CD4-positive, CD25-positive, alpha-beta regulatory T cell (primary cell): Measurements from ENCODE around the gene INPP4B. TPM values are rescaled to one million over a fixed set of nuclear protein-coding genes. Genes with fewer than 3 reads are reported as not detected.

ENCODE experiments used
- ATAC-seq, 2 donors: fragments of 150-1000 bp; cut with Tn5 transposase; one replicate each; pipeline ENCODE4 v1.10.0; 2021; ENCODE audit warnings: low read depth in 2 of 2, moderate number of reproducible peaks in 2 of 2, moderate library complexity in 1 of 2
- DNase-seq, 3 donors: peaks; one replicate each; pipeline versions ENCODE4 v3.0.0 to v3.0.0-alpha.2; 2012 to 2022; ENCODE audit warnings: mixed read lengths in 1 of 3
- H3K27ac ChIP-seq: one replicate; pipeline ENCODE4 v1.7.0; 2013; ENCODE audit warnings: mild to moderate bottlenecking, low read length; ENCODE audit not compliant: insufficient read depth, poor library complexity, severe bottlenecking
- H3K27me3 ChIP-seq: one replicate; pipeline ENCODE4 v1.7.0; 2013; ENCODE audit warnings: low read length; ENCODE audit not compliant: control insufficient read depth, insufficient read depth
- H3K36me3 ChIP-seq: one replicate; pipeline ENCODE4 v1.7.0; 2013; ENCODE audit warnings: mild to moderate bottlenecking, low read length, moderate library complexity; ENCODE audit not compliant: control insufficient read depth, insufficient read depth
- H3K4me1 ChIP-seq: 2 replicates; pipeline ENCODE4 v1.7.0; 2013; ENCODE audit warnings: mild to moderate bottlenecking, low read length; ENCODE audit not compliant: insufficient read depth, control insufficient read depth, poor library complexity, severe bottlenecking
- H3K4me3 ChIP-seq: one replicate; pipeline ENCODE4 v1.7.0; 2013; ENCODE audit warnings: low read depth, mild to moderate bottlenecking, low read length, moderate library complexity
- H3K9me3 ChIP-seq, 2 experiments: 1 replicate in 1 of 2; 2 replicates in 1 of 2; pipeline ENCODE4 v1.7.0; 2013; ENCODE audit warnings: low read length in 2 of 2, mild to moderate bottlenecking in 1 of 2, moderate library complexity in 1 of 2; ENCODE audit not compliant: control insufficient read depth in 2 of 2
- H3K27ac Mint-ChIP-seq, 3 donors: one replicate each; pipeline ENCODE4 v1.8.0; 2020 to 2022; ENCODE audit warnings: mild to moderate bottlenecking in 3 of 3, mixed read lengths in 3 of 3, moderate library complexity in 2 of 3
- H3K27me3 Mint-ChIP-seq: one replicate; pipeline ENCODE4 v1.8.0; 2022; ENCODE audit warnings: mild to moderate bottlenecking, mixed read lengths
- H3K36me3 Mint-ChIP-seq: one replicate; pipeline ENCODE4 v1.8.0; 2020; ENCODE audit warnings: mixed read lengths
- H3K4me1 Mint-ChIP-seq, 4 donors: one replicate each; pipeline ENCODE4 v1.8.0; 2020 to 2022; ENCODE audit warnings: mixed read lengths in 4 of 4, mild to moderate bottlenecking in 1 of 4
- H3K4me3 Mint-ChIP-seq, 4 donors: one replicate each; pipeline ENCODE4 v1.8.0; 2020 to 2022; ENCODE audit warnings: mild to moderate bottlenecking in 4 of 4, mixed read lengths in 4 of 4, moderate library complexity in 3 of 4
- H3K9me3 Mint-ChIP-seq, 7 donors: one replicate each; pipeline ENCODE4 v1.8.0; 2020 to 2022; ENCODE audit warnings: mixed read lengths in 7 of 7, mild to moderate bottlenecking in 3 of 7, moderate library complexity in 2 of 7
- polyA plus RNA-seq, 4 donors: library from polyadenylated mRNA; unstranded; fragments of 300-500 nt; fragmentation: Illumina TruSeq; gene quantifications; one replicate each; pipeline ENCODE4 v1.2.3, GENCODE V29; 2021
- total RNA-seq: library from RNA; stranded (reverse); gene quantifications from one replicate; pipeline ENCODE4 v1.2.3, GENCODE V29; 2022

INPP4B gene
- total and polyA plus RNA-seq, 5 donors from 2014 or later, result 37.6 to 89.4 (median 44.6) TPM

DNA sequence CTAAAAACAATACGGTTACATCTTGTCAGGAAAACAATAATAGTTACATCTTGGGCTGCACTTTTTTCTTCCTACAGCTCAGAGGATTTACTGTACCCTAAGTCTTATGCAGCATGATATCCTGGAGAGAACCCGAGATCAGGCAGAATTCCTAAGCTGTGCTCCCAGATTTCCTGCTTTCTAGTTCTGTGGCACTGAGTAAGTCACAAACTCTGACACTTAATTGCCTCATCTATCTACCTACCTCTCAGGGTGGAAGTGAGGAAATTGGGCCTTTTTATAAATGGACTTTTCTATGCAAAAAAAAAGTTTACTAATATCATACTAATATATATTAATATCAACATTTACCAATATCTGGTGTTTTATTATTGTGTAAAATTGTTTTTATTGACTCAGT is 438.5 kb downstream of the INPP4B start:
- H3K27me3 Mint-ChIP-seq, result no peaks in the 10 kb centered on the region
- no peaks in the 10 kb centered on the region for H3K9me3 ChIP-seq
- DNase-seq (no peak), ATAC-seq (no peak)
- peaks cover 4% of the 10 kb centered on the region for H3K36me3 Mint-ChIP-seq
- no peaks in the 10 kb centered on the region for H3K36me3 ChIP-seq
- H3K4me1 ChIP-seq, result peaks cover 49% of the 10 kb centered on the region
- peak overlapping the region; percentile 79 for H3K27ac ChIP-seq
- H3K4me3 ChIP-seq, result peak overlapping the region; percentile 93
- peaks cover 24 to 58% (median 32%) of the 10 kb centered on the region in 4 donors for H3K4me1 Mint-ChIP-seq
- peak overlapping the region; percentile 94 to 99 (median 95) for H3K27ac Mint-ChIP-seq
- peak overlapping the region; percentile 89 to 98 (median 96) for H3K4me3 Mint-ChIP-seq
- H3K27me3 ChIP-seq, result no peaks in the 10 kb centered on the region
- no peaks in the 10 kb centered on the region for H3K9me3 Mint-ChIP-seq

DNA sequence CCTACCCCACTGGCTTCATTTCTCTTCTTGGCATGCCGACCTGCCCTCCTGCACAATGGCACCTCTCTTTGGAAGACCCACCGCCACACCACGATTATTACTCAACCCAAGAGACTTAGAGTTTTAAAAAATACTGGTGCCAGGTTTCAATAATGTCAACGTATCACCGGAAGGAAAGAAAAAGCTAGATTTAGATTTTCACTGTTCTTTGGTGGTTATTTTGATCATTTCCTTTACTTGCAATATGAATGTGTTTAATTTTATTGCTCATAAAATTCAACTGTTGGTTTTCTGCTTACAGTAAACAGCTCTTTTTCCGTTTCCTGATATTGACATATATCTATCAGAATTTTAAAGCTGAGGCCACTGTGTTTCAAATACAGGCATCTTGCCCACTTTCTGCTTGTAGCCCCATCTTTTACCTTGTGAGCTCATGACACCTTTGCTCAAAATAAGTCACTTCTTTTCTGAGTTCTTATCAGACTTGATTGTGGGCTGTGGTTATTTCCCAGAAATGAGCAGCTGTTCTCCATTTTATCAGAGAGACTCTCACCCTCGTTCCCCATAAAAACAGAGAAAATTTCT is 439.1 kb downstream of the INPP4B start:
- Histone ChIP-seq H3K27ac (peak overlapping the region; percentile 79), H3K36me3 (no peaks in the 10 kb centered on the region), H3K4me3 (peak overlapping the region; percentile 93), H3K27me3 (no peaks in the 10 kb centered on the region), H3K9me3 (no peaks in the 10 kb centered on the region), H3K4me1 (peaks cover 55% of the 10 kb centered on the region)
- no peaks in the 10 kb centered on the region for H3K27me3 Mint-ChIP-seq
- H3K4me1 Mint-ChIP-seq, result peaks cover 24 to 60% (median 36%) of the 10 kb centered on the region in 4 donors
- no peaks in the 10 kb centered on the region for H3K9me3 Mint-ChIP-seq
- peak in 2 of 3 donors; percentile 46 to 72 for DNase-seq
- peak overlapping the region; percentile 94 to 99 (median 95) for H3K27ac Mint-ChIP-seq
- H3K4me3 Mint-ChIP-seq, result peak overlapping the region; percentile 89 to 98 (median 96)
- H3K36me3 Mint-ChIP-seq, result peaks cover 10% of the 10 kb centered on the region
- ATAC-seq, result peak; percentile 58 to 64

DNA sequence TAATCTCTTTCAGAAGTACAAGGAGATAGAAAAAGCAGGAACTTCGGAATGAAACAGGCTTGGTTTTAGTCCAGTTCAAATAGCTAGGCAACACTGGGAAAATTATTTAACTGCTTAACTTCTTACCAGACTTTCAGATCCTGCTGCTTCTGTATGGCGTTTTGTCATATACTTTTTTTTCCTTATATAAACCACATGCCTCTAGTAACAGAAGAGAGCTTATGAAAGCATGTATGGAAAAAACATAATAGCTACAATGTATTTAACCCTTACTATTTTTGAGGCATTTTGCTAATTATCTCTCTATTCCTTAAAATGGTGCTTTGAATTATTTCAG is 439.6 kb downstream of the INPP4B start:
- peak overlapping the region; percentile 94 to 99 (median 95) for H3K27ac Mint-ChIP-seq
- no peaks in the 10 kb centered on the region for H3K9me3 Mint-ChIP-seq
- H3K4me3 Mint-ChIP-seq, result peak overlapping the region; percentile 89 to 98 (median 96)
- H3K27me3 Mint-ChIP-seq, result no peaks in the 10 kb centered on the region
- Histone ChIP-seq H3K36me3 (no peaks in the 10 kb centered on the region), H3K9me3 (no peaks in the 10 kb centered on the region), H3K27ac (peak overlapping the region; percentile 79), H3K4me3 (peak overlapping the region; percentile 93), H3K27me3 (no peaks in the 10 kb centered on the region), H3K4me1 (peaks cover 60% of the 10 kb centered on the region)
- peaks cover 14% of the 10 kb centered on the region for H3K36me3 Mint-ChIP-seq
- ATAC-seq (no peak), DNase-seq (peak in 1 of 3 donors; percentile 13)
- peaks cover 24 to 60% (median 38%) of the 10 kb centered on the region in 4 donors for H3K4me1 Mint-ChIP-seq

GRCh38 chr4:142405695-142406498 is 440.2 kb downstream of the INPP4B start:
- Mint-ChIP-seq H3K27ac (peak overlapping the region; percentile 94 to 99 (median 95)), H3K4me3 (peak overlapping the region; percentile 89 to 98 (median 96)), H3K36me3 (peaks cover 17% of the 10 kb centered on the region), H3K27me3 (no peaks in the 10 kb centered on the region), H3K9me3 (no peaks in the 10 kb centered on the region), H3K4me1 (peaks cover 24 to 62% (median 40%) of the 10 kb centered on the region in 4 donors)
- DNase-seq, result peak in 1 of 3 donors; percentile 21
- no peaks in the 10 kb centered on the region for H3K36me3 ChIP-seq
- no peaks in the 10 kb centered on the region for H3K27me3 ChIP-seq
- peak overlapping the region; percentile 93 for H3K4me3 ChIP-seq
- no peak for ATAC-seq
- H3K27ac ChIP-seq, result peak overlapping the region; percentile 79
- no peaks in the 10 kb centered on the region for H3K9me3 ChIP-seq
- H3K4me1 ChIP-seq, result peaks cover 66% of the 10 kb centered on the region

DNA sequence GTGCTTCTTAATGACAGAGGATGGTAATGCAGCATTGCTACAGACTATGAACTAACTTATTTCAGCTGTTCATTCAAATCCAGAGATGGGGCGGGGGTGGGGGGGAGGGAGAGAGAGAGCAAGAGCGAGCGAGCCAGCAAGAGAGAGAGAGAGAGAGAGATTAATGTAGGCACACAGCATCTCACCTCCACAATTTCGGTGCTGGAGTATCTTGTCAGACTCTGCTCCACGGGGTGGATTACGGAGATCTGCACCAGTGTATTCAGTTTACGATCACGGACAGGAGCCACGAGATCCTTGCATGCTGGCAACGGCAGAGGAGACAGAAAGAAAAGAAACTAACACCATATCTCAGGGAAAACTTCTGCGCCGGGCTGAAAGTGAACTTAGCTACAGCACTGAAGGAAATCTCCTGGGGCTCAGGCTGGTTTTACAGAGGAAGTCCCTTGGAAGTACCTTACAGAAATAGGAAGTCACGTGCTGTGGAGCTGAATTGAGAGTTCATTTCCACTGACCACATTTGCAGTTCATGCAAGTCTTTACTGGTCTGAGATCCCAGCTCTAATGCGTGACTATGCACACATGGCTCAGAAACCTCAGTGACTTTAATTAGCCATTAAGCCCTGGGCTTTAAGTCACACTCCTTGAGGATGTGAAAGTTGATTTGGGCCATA is 440.9 kb downstream of the INPP4B start:
- H3K4me1 ChIP-seq, result peaks cover 73% of the 10 kb centered on the region
- H3K27ac ChIP-seq, result peak overlapping the region; percentile 79
- no peaks in the 10 kb centered on the region for H3K9me3 ChIP-seq
- H3K4me3 Mint-ChIP-seq, result peak overlapping the region; percentile 89 to 98 (median 96)
- H3K4me1 Mint-ChIP-seq, result peaks cover 28 to 67% (median 48%) of the 10 kb centered on the region in 4 donors
- H3K27me3 ChIP-seq, result no peaks in the 10 kb centered on the region
- H3K27me3 Mint-ChIP-seq, result no peaks in the 10 kb centered on the region
- no peaks in the 10 kb centered on the region for H3K9me3 Mint-ChIP-seq
- H3K4me3 ChIP-seq, result peak overlapping the region; percentile 93
- peaks cover 23% of the 10 kb centered on the region for H3K36me3 Mint-ChIP-seq
- no peaks in the 10 kb centered on the region for H3K36me3 ChIP-seq
- peak overlapping the region; percentile 94 to 99 (median 95) for H3K27ac Mint-ChIP-seq
- ATAC-seq (peak; percentile 46 to 48), DNase-seq (peak; percentile 35 to 80 (median 58))

GRCh38 chr4:142404191-142404611 is 441.9 kb downstream of the INPP4B start:
- Histone ChIP-seq H3K4me3 (peak overlapping the region; percentile 93), H3K4me1 (peaks cover 83% of the 10 kb centered on the region)
- peak overlapping the region; percentile 89 to 98 (median 96) for H3K4me3 Mint-ChIP-seq

GRCh38 chr4:142402900-142403299 is 443.2 kb downstream of the INPP4B start:
- ATAC-seq (no peak), DNase-seq (peak in 1 of 3 donors; percentile 52)
- peak overlapping the region; percentile 84 to 97 (median 91) for H3K4me3 Mint-ChIP-seq
- H3K36me3 Mint-ChIP-seq, result peaks cover 34% of the 10 kb centered on the region
- Histone ChIP-seq H3K36me3 (no peaks in the 10 kb centered on the region), H3K9me3 (no peaks in the 10 kb centered on the region), H3K4me1 (peaks cover 79% of the 10 kb centered on the region), H3K27ac (peak overlapping the region; percentile 79), H3K4me3 (peak overlapping the region; percentile 93), H3K27me3 (no peaks in the 10 kb centered on the region)
- H3K27ac Mint-ChIP-seq, result peak overlapping the region; percentile 73 to 96 (median 92)
- H3K4me1 Mint-ChIP-seq, result peaks cover 38 to 71% (median 58%) of the 10 kb centered on the region in 4 donors
- peaks cover 0 to 2% (median 0%) of the 10 kb centered on the region in 7 donors for H3K9me3 Mint-ChIP-seq
- H3K27me3 Mint-ChIP-seq, result no peaks in the 10 kb centered on the region

More at GRCh38 chr4:142404191-142404611, 441.9 kb downstream of the INPP4B start:
- no peaks in the 10 kb centered on the region for H3K27me3 ChIP-seq
- H3K27ac Mint-ChIP-seq, result peak overlapping the region in 2 of 3 donors; percentile 84 to 85
- DNase-seq, result peak in 2 of 3 donors; percentile 16 to 31
- ATAC-seq, result no peak
- H3K4me1 Mint-ChIP-seq, result peaks cover 37 to 73% (median 55%) of the 10 kb centered on the region in 4 donors
- peaks cover 28% of the 10 kb centered on the region for H3K36me3 Mint-ChIP-seq
- H3K9me3 Mint-ChIP-seq, result no peaks in the 10 kb centered on the region
- no peaks in the 10 kb centered on the region for H3K9me3 ChIP-seq
- peak overlapping the region; percentile 79 for H3K27ac ChIP-seq
- H3K36me3 ChIP-seq, result no peaks in the 10 kb centered on the region
- H3K27me3 Mint-ChIP-seq, result no peaks in the 10 kb centered on the region
